Muscle of leg (tissue), 11 donors: ENCODE results near the gene EFCAB8. TPM values are rescaled to one million over a fixed set of nuclear protein-coding genes. Genes with fewer than 3 reads are reported as not detected.
"Not testable (repeated sequence)": the region's sequence is repeated elsewhere in the genome, so short reads cannot be mapped to it uniquely, and the experiment has no call there.

Experiments used
- DNase-seq: peaks from one replicate; pipeline ENCODE4 v3.0.0; 2013
- H3K27ac ChIP-seq: one replicate; pipeline ENCODE4 v1.5.1; 2013; ENCODE audit warnings: mild to moderate bottlenecking, low read length, control low read depth
- H3K27me3 ChIP-seq: one replicate; pipeline ENCODE4 v1.6.1; 2013; ENCODE audit warnings: low read length; ENCODE audit not compliant: control insufficient read depth, insufficient read depth
- H3K36me3 ChIP-seq: one replicate; pipeline ENCODE4 v1.6.1; 2013; ENCODE audit warnings: low read length; ENCODE audit not compliant: control insufficient read depth, insufficient read depth
- H3K4me1 ChIP-seq: one replicate; pipeline ENCODE4 v1.6.1; 2013; ENCODE audit warnings: low read length; ENCODE audit not compliant: control insufficient read depth, insufficient read depth
- H3K4me3 ChIP-seq: one replicate; pipeline ENCODE4 v1.5.1; 2013; ENCODE audit warnings: low read length, control low read depth
- H3K9me3 ChIP-seq: replicated peaks from 2 replicates; pipeline ENCODE4 v1.6.1; 2013; ENCODE audit warnings: low read depth, low read length; ENCODE audit not compliant: control insufficient read depth
- WGBS: methylation state at CpG from one replicate; pipeline ENCODE4 v1.1.5; 2013; ENCODE audit warnings: missing lambda C conversion rate; ENCODE audit not compliant: insufficient coverage; 5-methylcytosine and 5-hydroxymethylcytosine counted together
- polyA plus RNA-seq, 8 donors: library from polyadenylated mRNA; unstranded; fragments of 120-200 nt; gene quantifications; one replicate each; pipeline versions ENCODE4 v1.2.1 to v1.2.3, GENCODE V29; 2013; ENCODE audit warnings: inconsistent platforms in 1 of 8, low replicate concordance in 1 of 8; ENCODE audit not compliant: insufficient read length in 8 of 8, insufficient read depth in 1 of 8
- total RNA-seq: library from RNA; stranded (reverse); fragments of 120-200 nt; gene quantifications from one replicate; pipeline ENCODE4 v1.2.4, GENCODE V29; 2013

The EFCAB8 gene
- total and polyA plus RNA-seq, 9 donors: 0.04 to 0.22 (median 0.14) TPM; not detected in 2

GRCh38 chr20:32894026-32894483 lies 35.3 kb downstream of the EFCAB8 start:
- H3K27me3 ChIP-seq: peaks cover 4% of the 10 kb centered on the region
- peaks cover 5% of the 10 kb centered on the region for H3K4me1 ChIP-seq
- H3K27ac ChIP-seq: no peak overlapping the region
- no peaks in the 10 kb centered on the region for H3K36me3 ChIP-seq
- no peak overlapping the region for H3K4me3 ChIP-seq
- WGBS: 40% methylated on average over 7 of the region's 8 CpGs
- H3K9me3 ChIP-seq: no peaks in the 10 kb centered on the region
- no peak for DNase-seq

GRCh38 chr20:32894711-32895355 lies 36.1 kb downstream of the EFCAB8 start:
- peaks cover 5% of the 10 kb centered on the region for H3K4me1 ChIP-seq
- WGBS: 69% methylated on average over 8 of the region's 9 CpGs
- no peak overlapping the region for H3K4me3 ChIP-seq
- no peak for DNase-seq
- H3K27ac ChIP-seq: no peak overlapping the region
- H3K9me3 ChIP-seq: no peaks in the 10 kb centered on the region
- no peaks in the 10 kb centered on the region for H3K36me3 ChIP-seq
- H3K27me3 ChIP-seq: peaks cover 4% of the 10 kb centered on the region

- no peak overlapping the region for H3K27ac ChIP-seq
- no peak for DNase-seq
- no peak overlapping the region for H3K4me3 ChIP-seq
- H3K9me3 ChIP-seq: no peaks in the 10 kb centered on the region
- H3K27me3 ChIP-seq: peaks cover 4% of the 10 kb centered on the region
- 80% methylated on average over 17 of the region's 18 CpGs for WGBS
- peaks cover 5% of the 10 kb centered on the region for H3K4me1 ChIP-seq
- H3K36me3 ChIP-seq: no peaks in the 10 kb centered on the region
Observed at GRCh38 chr20:32896521-32897280, 38.0 kb downstream of the EFCAB8 start.

GRCh38 chr20:32898729-32899128 lies 40.0 kb downstream of the EFCAB8 start:
- H3K36me3 ChIP-seq: no peaks in the 10 kb centered on the region
- no peak for DNase-seq
- peaks cover 4% of the 10 kb centered on the region for H3K27me3 ChIP-seq
- H3K4me1 ChIP-seq: no peaks in the 10 kb centered on the region
- H3K4me3 ChIP-seq: no peak overlapping the region
- WGBS: no CpG with 5 or more reads among the region's 6 CpGs
- no peak overlapping the region for H3K27ac ChIP-seq
- no peaks in the 10 kb centered on the region for H3K9me3 ChIP-seq

GRCh38 chr20:32902456-32903420 lies 44.0 kb downstream of the EFCAB8 start:
- Histone ChIP-seq H3K4me1 (no peaks in the 10 kb centered on the region), H3K27me3 (no peaks in the 10 kb centered on the region), H3K36me3 (no peaks in the 10 kb centered on the region), H3K4me3 (no peak overlapping the region), H3K9me3 (no peaks in the 10 kb centered on the region), H3K27ac (no peak overlapping the region)
- WGBS: 60% methylated on average over 23 of the region's 25 CpGs
- peak; percentile 42 for DNase-seq

- no peak for DNase-seq
Observed at GRCh38 chr20:32903666-32904175, 45.0 kb downstream of the EFCAB8 start.

GRCh38 chr20:32904678-32905077 lies 46.0 kb downstream of the EFCAB8 start:
- H3K27ac ChIP-seq, DNase-seq, H3K9me3 ChIP-seq, H3K27me3 ChIP-seq, H3K4me3 ChIP-seq, H3K4me1 ChIP-seq, H3K36me3 ChIP-seq: not testable (repeated sequence)
- 95% methylated on average over 4 of the region's 7 CpGs for WGBS

More at GRCh38 chr20:32903666-32904175, 45.0 kb downstream of the EFCAB8 start:
- H3K4me1 ChIP-seq: no peaks in the 10 kb centered on the region
- H3K4me3 ChIP-seq: no peak overlapping the region
- 72% methylated on average over 3 of the region's 5 CpGs for WGBS
- H3K36me3 ChIP-seq: no peaks in the 10 kb centered on the region
- H3K27me3 ChIP-seq: no peaks in the 10 kb centered on the region
- H3K9me3 ChIP-seq: no peaks in the 10 kb centered on the region
- no peak overlapping the region for H3K27ac ChIP-seq

GRCh38 chr20:32906200-32906599 lies 47.5 kb downstream of the EFCAB8 start:
- no peaks in the 10 kb centered on the region for H3K27me3 ChIP-seq
- no peaks in the 10 kb centered on the region for H3K9me3 ChIP-seq
- H3K36me3 ChIP-seq: no peaks in the 10 kb centered on the region
- no peak for DNase-seq
- no peaks in the 10 kb centered on the region for H3K4me1 ChIP-seq
- H3K4me3 ChIP-seq: no peak overlapping the region
- H3K27ac ChIP-seq: no peak overlapping the region
- WGBS: 33% methylated on average over 2 of the region's 4 CpGs

- DNase-seq: no peak
- H3K27ac ChIP-seq: no peak overlapping the region
- H3K9me3 ChIP-seq: no peaks in the 10 kb centered on the region
- no peaks in the 10 kb centered on the region for H3K27me3 ChIP-seq
- H3K4me3 ChIP-seq: no peak overlapping the region
- 72% methylated on average over 11 of the region's 13 CpGs for WGBS
- no peaks in the 10 kb centered on the region for H3K36me3 ChIP-seq
- no peaks in the 10 kb centered on the region for H3K4me1 ChIP-seq
Observed at GRCh38 chr20:32906871-32907495, 48.3 kb downstream of the EFCAB8 start.
